Upper lobe of right lung (tissue), 1 donor: ENCODE results near the gene BACH2. TPM values are rescaled to one million over a fixed set of nuclear protein-coding genes. Genes with fewer than 3 reads are reported as not detected.

Source experiments
- ATAC-seq: fragments of 200-7000 bp; cut with Tn5 transposase; one replicate; pipeline ENCODE4 v1.9.1; 2020; ENCODE audit warnings: mild to moderate bottlenecking, moderate library complexity
- DNase-seq: peaks from one replicate; pipeline ENCODE4 v3.0.0-alpha.2; 2020
- H3K27ac ChIP-seq: fragments of 200-600 bp; one replicate; pipeline ENCODE4 v1.8.0; 2022
- H3K27me3 ChIP-seq: fragments of 200-600 bp; one replicate; pipeline ENCODE4 v1.8.0; 2022; ENCODE audit warnings: mild to moderate bottlenecking
- H3K36me3 ChIP-seq: fragments of 200-600 bp; one replicate; pipeline ENCODE4 v1.8.0; 2022
- H3K4me1 ChIP-seq: fragments of 200-600 bp; one replicate; pipeline ENCODE4 v1.8.0; 2022
- H3K4me3 ChIP-seq: fragments of 200-600 bp; one replicate; pipeline ENCODE4 v1.8.0; 2022; ENCODE audit warnings: mild to moderate bottlenecking
- H3K9me3 ChIP-seq: fragments of 200-600 bp; one replicate; pipeline ENCODE4 v1.8.0; 2022
- intact Hi-C: fragments of 100-400 bp; cut with DNase I; formaldehyde crosslinking; loops from one replicate; pipeline ENCODE4 v1.11.0; 2022
- total RNA-seq: library from RNA; stranded (reverse); fragmentation: NEBNext Ultra II Directional; extraction: Animal tissue kit (Norgen Biotek cat#: 25700); gene quantifications from one replicate; pipeline ENCODE4 v1.2.1, GENCODE V29; 2021
- TF ChIP-seq, protein P1 (sequence below): fragments of 200-600 bp; IDR thresholded peaks from one replicate; pipeline ENCODE4 v1.8.0; 2022; ENCODE audit warnings: antibody characterized with exemption
- donor health status: DM: no; HTN: yes; CAD: no; lungs with severe emphysema.

BACH2 gene
- total RNA-seq, 1 donor from 2014 or later, result 4.9 TPM

DNA sequence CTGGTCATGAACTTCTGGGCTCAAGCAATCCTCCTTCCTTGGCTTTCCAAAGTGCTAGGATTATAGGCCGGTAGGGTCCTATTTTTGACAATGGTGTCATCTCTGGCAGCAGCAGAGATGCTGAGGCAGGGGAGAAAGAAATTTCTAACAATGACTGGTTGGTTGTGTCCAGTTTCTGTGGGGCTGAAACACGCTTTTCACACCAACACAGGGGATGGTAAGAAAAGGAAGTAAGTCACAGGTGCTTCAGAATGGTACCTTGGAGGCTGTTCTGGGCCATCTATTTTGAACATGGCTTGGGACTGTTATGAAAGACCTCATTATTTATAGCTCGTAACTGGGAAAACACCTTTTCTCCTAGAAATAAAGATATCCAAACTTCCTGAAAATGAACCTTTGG, 329.7 kb downstream of the BACH2 start:
- TF ChIP-seq, protein P1, sequence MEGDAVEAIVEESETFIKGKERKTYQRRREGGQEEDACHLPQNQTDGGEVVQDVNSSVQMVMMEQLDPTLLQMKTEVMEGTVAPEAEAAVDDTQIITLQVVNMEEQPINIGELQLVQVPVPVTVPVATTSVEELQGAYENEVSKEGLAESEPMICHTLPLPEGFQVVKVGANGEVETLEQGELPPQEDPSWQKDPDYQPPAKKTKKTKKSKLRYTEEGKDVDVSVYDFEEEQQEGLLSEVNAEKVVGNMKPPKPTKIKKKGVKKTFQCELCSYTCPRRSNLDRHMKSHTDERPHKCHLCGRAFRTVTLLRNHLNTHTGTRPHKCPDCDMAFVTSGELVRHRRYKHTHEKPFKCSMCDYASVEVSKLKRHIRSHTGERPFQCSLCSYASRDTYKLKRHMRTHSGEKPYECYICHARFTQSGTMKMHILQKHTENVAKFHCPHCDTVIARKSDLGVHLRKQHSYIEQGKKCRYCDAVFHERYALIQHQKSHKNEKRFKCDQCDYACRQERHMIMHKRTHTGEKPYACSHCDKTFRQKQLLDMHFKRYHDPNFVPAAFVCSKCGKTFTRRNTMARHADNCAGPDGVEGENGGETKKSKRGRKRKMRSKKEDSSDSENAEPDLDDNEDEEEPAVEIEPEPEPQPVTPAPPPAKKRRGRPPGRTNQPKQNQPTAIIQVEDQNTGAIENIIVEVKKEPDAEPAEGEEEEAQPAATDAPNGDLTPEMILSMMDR, result no peak
- Histone ChIP-seq H3K9me3 (no peaks in the 10 kb centered on the region), H3K4me1 (no peaks in the 10 kb centered on the region), H3K27me3 (no peaks in the 10 kb centered on the region), H3K27ac (no peak overlapping the region), H3K4me3 (no peak overlapping the region), H3K36me3 (no peaks in the 10 kb centered on the region)
- no peak for ATAC-seq
- intact Hi-C loops, result no loop called here
- DNase-seq, result no peak

DNA sequence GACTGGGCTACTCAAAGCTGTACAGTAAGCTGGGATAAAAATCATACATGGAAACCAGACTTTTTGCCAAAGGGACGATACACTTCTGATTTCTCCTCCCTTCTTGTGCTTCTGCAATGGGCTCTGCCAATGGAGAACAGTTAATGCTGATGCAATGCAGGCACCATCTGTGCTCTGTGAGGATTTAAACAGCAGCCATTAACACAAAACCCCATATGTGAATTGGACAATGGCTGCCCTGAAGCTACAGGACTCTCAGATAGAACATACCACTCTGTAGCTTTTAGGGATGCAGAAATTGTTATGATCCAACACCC, 330.5 kb downstream of the BACH2 start:
- Histone ChIP-seq H3K4me1 (no peaks in the 10 kb centered on the region), H3K27me3 (no peaks in the 10 kb centered on the region), H3K27ac (no peak overlapping the region), H3K4me3 (no peak overlapping the region), H3K9me3 (no peaks in the 10 kb centered on the region), H3K36me3 (no peaks in the 10 kb centered on the region)
- DNase-seq (no peak), ATAC-seq (no peak)
- TF ChIP-seq, protein P1, result no peak
- intact Hi-C loops, result no loop called here

DNA sequence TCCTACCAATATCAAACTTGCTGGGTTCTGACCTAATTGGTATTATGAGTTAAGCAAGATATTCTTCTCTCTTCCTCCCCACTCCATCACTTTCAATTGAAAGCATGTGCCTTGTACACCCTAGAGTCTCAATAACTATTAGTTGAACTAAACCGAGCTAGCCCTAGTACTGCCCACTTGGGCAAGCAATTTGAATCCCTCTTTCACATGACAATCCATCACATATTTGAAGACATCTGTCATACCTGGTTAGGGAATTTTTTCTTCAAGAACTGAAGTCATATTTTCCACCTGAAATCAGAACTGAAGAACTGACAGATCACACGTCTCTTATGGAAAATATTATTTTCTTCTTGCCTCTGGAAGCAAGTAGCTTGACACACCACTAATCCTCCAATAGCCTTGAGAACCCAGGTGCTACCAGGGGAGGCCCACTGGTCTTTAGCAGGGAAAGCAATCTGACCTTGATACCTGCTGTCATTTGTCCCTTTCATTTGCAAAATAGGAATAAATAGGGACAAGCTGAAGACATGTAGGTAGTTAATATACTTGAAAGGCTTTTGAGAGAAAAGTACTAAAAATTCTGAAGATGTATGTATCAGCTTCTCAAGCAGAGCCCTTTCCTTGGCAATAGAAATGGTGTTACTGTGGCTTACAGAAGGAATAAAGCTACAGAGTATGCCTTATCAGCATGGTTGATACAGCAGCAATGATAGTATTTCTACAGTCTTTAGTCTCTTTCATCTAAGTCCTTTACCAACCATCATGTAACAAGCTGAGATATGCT, 331.0 kb downstream of the BACH2 start:
- intact Hi-C loops, result no loop called here
- Histone ChIP-seq H3K4me1 (no peaks in the 10 kb centered on the region), H3K4me3 (no peak overlapping the region), H3K27me3 (no peaks in the 10 kb centered on the region), H3K27ac (no peak overlapping the region), H3K9me3 (no peaks in the 10 kb centered on the region), H3K36me3 (no peaks in the 10 kb centered on the region)
- no peak for DNase-seq
- TF ChIP-seq, protein P1, result no peak
- ATAC-seq, result no peak

DNA sequence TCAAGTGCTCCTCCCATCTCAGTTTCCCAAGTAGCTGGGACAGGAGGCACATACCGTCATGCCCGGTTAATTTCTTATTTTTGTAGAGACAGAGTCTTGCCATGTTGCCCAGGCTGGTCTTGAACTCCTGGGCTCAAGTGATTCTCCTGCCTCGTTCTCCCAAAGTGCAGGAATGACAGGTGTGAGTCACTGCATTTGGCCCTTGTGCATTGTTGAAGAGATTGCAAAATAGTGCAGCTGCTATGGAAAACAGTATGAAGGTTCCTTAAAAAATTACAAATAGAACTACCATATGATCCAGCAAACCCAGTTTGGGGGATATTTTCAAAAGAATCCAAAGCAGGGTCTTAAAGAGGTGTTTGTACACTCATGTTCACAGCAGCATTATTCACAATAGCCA, 333.3 kb downstream of the BACH2 start:
- no peaks in the 10 kb centered on the region for H3K4me1 ChIP-seq
- H3K27ac ChIP-seq, result no peak overlapping the region
- H3K4me3 ChIP-seq, result no peak overlapping the region
- no peak for DNase-seq
- no peak for ATAC-seq
- H3K27me3 ChIP-seq, result no peaks in the 10 kb centered on the region
- H3K36me3 ChIP-seq, result no peaks in the 10 kb centered on the region
- TF ChIP-seq, protein P1, result no peak
- intact Hi-C loops, result no loop called here
- no peaks in the 10 kb centered on the region for H3K9me3 ChIP-seq

DNA sequence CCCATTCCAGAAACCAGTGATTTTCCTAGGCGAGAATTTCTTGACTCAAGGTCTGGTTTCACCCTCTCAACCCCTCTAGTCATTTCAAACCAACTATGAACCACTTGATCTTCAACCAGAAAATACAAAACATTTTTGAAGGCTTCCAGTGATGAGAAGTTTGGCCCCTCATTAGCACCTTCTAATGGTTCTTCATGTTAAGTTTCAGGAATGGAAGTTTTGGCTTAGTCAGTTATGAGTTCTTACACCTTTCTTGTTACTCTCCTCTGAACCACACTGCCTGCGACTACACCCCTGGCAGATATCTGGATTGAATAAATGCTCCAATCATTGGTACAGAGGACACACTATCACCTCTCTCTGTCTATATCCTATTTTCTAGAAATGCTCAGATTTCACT, 335.2 kb downstream of the BACH2 start:
- DNase-seq (no peak), ATAC-seq (no peak)
- H3K4me1 ChIP-seq, result no peaks in the 10 kb centered on the region
- no peak overlapping the region for H3K4me3 ChIP-seq
- TF ChIP-seq, protein P1, result no peak
- H3K27ac ChIP-seq, result no peak overlapping the region
- H3K9me3 ChIP-seq, result no peaks in the 10 kb centered on the region
- intact Hi-C loops, result no loop called here
- no peaks in the 10 kb centered on the region for H3K27me3 ChIP-seq
- H3K36me3 ChIP-seq, result no peaks in the 10 kb centered on the region

DNA sequence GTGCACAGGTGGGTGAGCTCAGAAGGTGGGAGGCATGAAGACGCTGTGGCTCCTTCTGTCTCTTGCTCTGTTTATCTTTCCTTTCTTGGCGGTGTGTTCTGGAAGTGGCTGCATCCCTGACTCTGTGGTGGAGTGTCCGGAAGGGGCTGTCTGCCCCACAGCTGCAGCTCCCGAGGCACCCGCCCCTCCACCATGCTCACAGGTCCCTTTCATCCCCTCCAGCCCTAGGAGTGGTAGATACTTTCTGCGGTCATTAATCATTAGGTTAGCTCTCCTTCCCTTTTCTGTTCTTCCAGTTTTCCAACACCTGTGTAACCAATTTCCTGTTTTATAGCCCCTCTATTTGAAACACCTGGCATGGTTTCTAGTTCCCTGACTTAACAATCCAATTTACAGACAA, 336.8 kb downstream of the BACH2 start:
- no peak for DNase-seq
- TF ChIP-seq, protein P1, result no peak
- H3K4me3 ChIP-seq, result no peak overlapping the region
- no peaks in the 10 kb centered on the region for H3K27me3 ChIP-seq
- no peak for ATAC-seq
- no peaks in the 10 kb centered on the region for H3K9me3 ChIP-seq
- no peak overlapping the region for H3K27ac ChIP-seq
- no peaks in the 10 kb centered on the region for H3K4me1 ChIP-seq
- intact Hi-C loops, result no loop called here
- H3K36me3 ChIP-seq, result no peaks in the 10 kb centered on the region
